HuH-7.5 (cell line): Measurements from ENCODE around the gene DEFB121.

ENCODE experiments used
- DNase-seq: peaks from one replicate; pipeline ENCODE4 v3.0.0; 2011; ENCODE audit warnings: low spot score

The DEFB121 gene

DNA sequence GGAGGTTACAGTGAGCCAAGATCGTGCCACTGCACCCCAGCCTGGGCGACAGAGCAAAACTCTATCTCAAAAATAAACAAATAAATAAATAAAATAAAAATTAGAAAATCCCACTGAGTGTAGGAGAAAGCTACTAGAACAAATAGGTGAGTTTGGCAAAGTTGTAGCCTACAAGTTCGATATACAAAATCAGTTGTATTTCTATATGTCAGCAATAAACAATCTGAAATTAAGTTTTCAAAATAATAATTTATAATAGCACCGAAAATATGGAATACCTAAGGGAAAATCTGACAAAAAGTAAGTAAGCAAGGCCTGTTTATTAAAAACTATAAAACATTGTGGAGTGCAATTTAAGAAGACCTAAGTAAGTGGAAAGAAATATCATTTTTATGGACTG lies 42.7 kb downstream of the DEFB121 start:
- DNase-seq: no peak

DNA sequence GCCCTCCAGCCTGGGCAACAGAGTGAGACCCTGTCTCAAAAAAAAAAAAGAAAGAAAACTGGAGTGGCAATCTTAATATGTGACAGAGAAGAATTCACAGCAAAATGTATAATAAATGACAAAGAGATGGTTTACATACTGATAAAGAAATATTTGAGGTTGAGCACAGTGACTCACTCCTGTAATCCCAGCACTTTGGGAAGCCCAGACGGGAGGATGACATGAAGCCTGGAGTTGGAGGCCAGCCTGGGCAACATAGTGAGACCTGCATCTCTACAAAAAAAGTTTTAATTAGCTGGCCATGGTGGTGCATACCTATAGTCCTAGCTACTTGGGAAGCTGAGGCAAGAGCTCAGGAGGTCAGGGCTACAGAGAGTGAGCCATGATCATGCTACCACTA lies 50.0 kb downstream of the DEFB121 start:
- no peak for DNase-seq
